Stimulated activated naive CD8-positive, alpha-beta T cell treated with anti-CD3 and anti-CD28 coated beads, Interleukin-15, Interleukin-2, amounts not matched to agents 100 ng/mL and 50 ng/mL, for 24 hours (primary cell): ENCODE data around the gene COL6A1.
"Not testable (repeated sequence)": the region's sequence is repeated elsewhere in the genome, so short reads cannot be mapped to it uniquely, and the experiment has no call there.

Experiments used
- H3K27ac Mint-ChIP-seq: one replicate; pipeline ENCODE4 v1.8.0; 2021; ENCODE audit warnings: mild to moderate bottlenecking, mixed read lengths
- H3K27me3 Mint-ChIP-seq: one replicate; pipeline ENCODE4 v1.8.0; 2021; ENCODE audit warnings: mixed read lengths
- H3K36me3 Mint-ChIP-seq: one replicate; pipeline ENCODE4 v1.8.0; 2021; ENCODE audit warnings: low read depth, mixed read lengths
- H3K4me1 Mint-ChIP-seq: one replicate; pipeline ENCODE4 v1.8.0; 2021; ENCODE audit warnings: low read depth, mixed read lengths
- H3K4me3 Mint-ChIP-seq: one replicate; pipeline ENCODE4 v1.8.0; 2021; ENCODE audit warnings: mild to moderate bottlenecking, mixed read lengths
- H3K9me3 Mint-ChIP-seq: one replicate; pipeline ENCODE4 v1.8.0; 2021; ENCODE audit warnings: mixed read lengths

COL6A1 gene

GRCh38 chr21:45954261-45954660 lies 27.3 kb upstream of the COL6A1 start:
- no peaks in the 10 kb centered on the region for H3K9me3 Mint-ChIP-seq
- no peak overlapping the region for H3K4me3 Mint-ChIP-seq
- no peaks in the 10 kb centered on the region for H3K36me3 Mint-ChIP-seq
- H3K27ac Mint-ChIP-seq, result no peak overlapping the region
- peaks cover 24% of the 10 kb centered on the region for H3K27me3 Mint-ChIP-seq
- H3K4me1 Mint-ChIP-seq, result no peaks in the 10 kb centered on the region

DNA sequence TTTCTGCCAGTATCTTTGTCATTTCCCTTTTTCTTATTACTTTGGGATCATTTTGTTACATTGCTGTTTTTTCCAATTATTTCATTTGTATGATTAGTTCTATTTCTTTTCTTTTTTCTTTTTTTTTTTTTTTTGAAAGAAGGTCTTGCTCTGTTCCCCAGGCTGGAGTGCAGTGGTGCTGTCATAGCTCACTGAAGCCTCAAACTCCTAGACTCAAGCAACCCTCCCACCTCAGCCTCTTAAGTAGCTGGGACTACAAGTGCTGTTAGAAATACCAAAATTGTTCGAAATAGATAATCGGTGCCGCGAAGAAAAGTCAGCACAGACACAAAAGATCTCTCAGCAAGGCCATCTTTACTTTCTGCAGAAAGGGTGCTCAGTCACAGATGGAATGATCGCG lies 26.6 kb upstream of the COL6A1 start:
- H3K36me3 Mint-ChIP-seq, result no peaks in the 10 kb centered on the region
- no peak overlapping the region for H3K27ac Mint-ChIP-seq
- H3K4me3 Mint-ChIP-seq, result no peak overlapping the region
- H3K27me3 Mint-ChIP-seq, result peaks cover 26% of the 10 kb centered on the region
- no peaks in the 10 kb centered on the region for H3K9me3 Mint-ChIP-seq
- no peaks in the 10 kb centered on the region for H3K4me1 Mint-ChIP-seq

- H3K27ac Mint-ChIP-seq, result no peak overlapping the region
- H3K27me3 Mint-ChIP-seq, result peaks cover 25% of the 10 kb centered on the region
- no peaks in the 10 kb centered on the region for H3K4me1 Mint-ChIP-seq
- H3K36me3 Mint-ChIP-seq, result no peaks in the 10 kb centered on the region
- H3K9me3 Mint-ChIP-seq, result peaks cover 11% of the 10 kb centered on the region
- no peak overlapping the region for H3K4me3 Mint-ChIP-seq
Observed at GRCh38 chr21:45957551-45957950, 24.0 kb upstream of the COL6A1 start.

- peaks cover 11% of the 10 kb centered on the region for H3K9me3 Mint-ChIP-seq
- no peaks in the 10 kb centered on the region for H3K4me1 Mint-ChIP-seq
- no peak overlapping the region for H3K4me3 Mint-ChIP-seq
- peaks cover 20% of the 10 kb centered on the region for H3K27me3 Mint-ChIP-seq
- no peaks in the 10 kb centered on the region for H3K36me3 Mint-ChIP-seq
- H3K27ac Mint-ChIP-seq, result no peak overlapping the region
Observed at GRCh38 chr21:45957981-45958600, 23.5 kb upstream of the COL6A1 start.

DNA sequence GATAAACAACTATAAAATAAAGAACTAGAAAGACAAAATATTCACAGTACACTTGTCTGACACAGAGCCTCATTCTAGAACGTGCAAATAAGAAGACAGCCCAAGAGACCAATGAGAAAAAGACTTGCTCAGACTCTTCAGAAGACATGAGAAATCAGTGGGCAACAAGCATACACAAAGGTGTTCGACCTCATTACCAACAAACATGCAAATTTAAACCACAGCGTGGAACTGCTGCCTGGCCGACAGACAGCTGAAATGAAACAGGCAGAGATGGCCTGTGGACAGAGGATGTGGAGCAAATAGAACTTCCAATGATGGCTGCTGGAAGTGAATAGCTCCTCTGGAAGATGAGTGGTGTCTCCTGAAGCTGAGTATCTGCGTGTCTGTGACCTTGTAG lies 22.4 kb upstream of the COL6A1 start:
- no peak overlapping the region for H3K27ac Mint-ChIP-seq
- no peaks in the 10 kb centered on the region for H3K4me1 Mint-ChIP-seq
- peaks cover 20% of the 10 kb centered on the region for H3K27me3 Mint-ChIP-seq
- no peak overlapping the region for H3K4me3 Mint-ChIP-seq
- peaks cover 16% of the 10 kb centered on the region for H3K9me3 Mint-ChIP-seq
- no peaks in the 10 kb centered on the region for H3K36me3 Mint-ChIP-seq

DNA sequence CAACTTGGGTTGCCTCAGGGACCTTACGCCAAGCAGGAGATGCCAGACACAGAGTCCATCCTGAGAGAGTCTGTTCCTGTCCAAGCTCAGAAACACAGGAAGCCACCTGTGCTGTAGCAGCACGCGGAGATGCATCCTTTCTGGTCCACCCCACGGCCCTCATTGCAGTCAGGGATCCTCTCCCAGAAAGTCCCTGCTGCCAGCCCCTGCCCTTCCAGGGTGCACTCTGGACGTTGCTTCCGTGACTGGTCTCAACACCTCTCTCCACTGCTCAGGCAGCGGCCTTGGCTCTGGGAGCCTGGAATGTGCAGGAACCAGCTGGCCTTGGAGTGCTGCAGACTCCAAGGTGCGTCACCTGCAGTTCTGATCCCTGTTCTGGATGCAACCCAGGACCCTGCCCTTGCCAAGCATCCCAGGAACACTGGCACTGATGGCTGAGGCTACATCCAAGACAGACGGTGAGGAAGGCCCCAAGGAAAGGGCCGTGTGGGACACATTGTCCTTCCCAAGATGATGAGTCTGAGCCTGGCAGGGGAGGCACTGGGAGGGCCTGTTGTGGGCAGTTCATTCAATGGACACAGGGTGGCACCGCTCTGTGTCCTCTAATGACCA lies 21.7 kb upstream of the COL6A1 start:
- Mint-ChIP-seq H3K27ac (no peak overlapping the region), H3K9me3 (peaks cover 18% of the 10 kb centered on the region), H3K4me1 (no peaks in the 10 kb centered on the region), H3K4me3 (no peak overlapping the region), H3K36me3 (no peaks in the 10 kb centered on the region), H3K27me3 (peaks cover 20% of the 10 kb centered on the region)

DNA sequence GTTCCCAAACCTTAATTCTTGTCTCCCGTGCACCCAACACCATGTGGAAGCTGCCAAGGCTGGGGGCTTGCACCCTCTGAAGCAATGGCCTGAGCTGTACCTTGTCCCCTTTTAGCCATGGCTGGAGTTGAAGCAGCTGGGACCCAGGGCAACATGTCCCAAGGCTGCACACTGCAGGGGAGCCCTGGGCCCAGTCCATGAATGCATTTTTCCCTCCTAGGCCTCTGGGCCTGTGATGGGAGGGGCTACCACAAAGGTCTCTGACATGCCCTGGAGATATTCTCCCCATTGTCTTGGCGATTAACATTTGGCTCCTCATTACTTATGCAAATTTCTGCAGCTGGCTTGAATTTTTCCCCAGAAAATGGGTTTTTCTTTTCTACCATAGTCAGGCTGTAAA lies 20.2 kb upstream of the COL6A1 start:
- H3K4me3 Mint-ChIP-seq, H3K27ac Mint-ChIP-seq, H3K4me1 Mint-ChIP-seq, H3K36me3 Mint-ChIP-seq: not testable (repeated sequence)
- Mint-ChIP-seq H3K9me3 (peaks cover 22% of the 10 kb centered on the region), H3K27me3 (peaks cover 15% of the 10 kb centered on the region)

- H3K36me3 Mint-ChIP-seq, result no peaks in the 10 kb centered on the region
- no peak overlapping the region for H3K27ac Mint-ChIP-seq
- no peaks in the 10 kb centered on the region for H3K4me1 Mint-ChIP-seq
- peaks cover 22% of the 10 kb centered on the region for H3K9me3 Mint-ChIP-seq
- H3K4me3 Mint-ChIP-seq, result no peak overlapping the region
- H3K27me3 Mint-ChIP-seq, result peaks cover 13% of the 10 kb centered on the region
Observed at GRCh38 chr21:45962531-45963231, 18.9 kb upstream of the COL6A1 start.

DNA sequence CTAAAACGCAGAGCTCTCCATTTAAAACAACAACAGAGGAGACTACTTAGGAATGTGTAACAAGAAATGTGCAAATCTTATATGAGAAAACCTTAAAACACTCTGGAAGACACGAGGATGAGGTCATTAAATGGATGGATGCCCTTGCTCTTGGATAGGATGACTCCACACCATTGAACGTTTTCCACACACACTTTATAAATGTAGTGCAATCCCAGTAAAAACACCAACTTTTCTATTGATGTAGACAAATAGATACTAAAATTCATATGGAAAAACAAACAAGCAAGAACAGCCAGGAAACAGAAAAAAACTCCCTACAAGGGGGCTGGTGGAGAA lies 18.4 kb upstream of the COL6A1 start:
- Mint-ChIP-seq H3K4me1 (no peaks in the 10 kb centered on the region), H3K9me3 (peaks cover 22% of the 10 kb centered on the region), H3K4me3 (no peak overlapping the region), H3K36me3 (no peaks in the 10 kb centered on the region), H3K27me3 (peaks cover 13% of the 10 kb centered on the region), H3K27ac (no peak overlapping the region)

DNA sequence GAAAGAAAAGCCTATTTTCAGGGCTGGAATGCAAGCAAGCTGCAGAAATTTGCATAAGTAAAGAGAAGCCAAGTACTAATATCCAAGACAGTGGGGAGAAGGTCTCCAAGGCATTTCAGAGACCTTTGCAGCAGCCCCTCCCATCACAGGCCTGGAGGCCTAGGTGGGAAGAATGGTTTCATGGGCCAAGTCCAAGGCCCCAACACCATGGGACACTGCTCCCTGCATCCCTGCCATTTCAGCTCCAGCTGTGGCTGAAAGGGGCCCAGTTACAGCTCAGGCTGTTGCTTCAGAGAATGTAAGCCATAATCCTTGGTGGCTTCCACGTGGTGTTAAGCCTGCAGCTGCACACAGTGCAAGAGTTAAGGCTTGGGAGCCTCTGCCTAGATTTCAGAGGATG lies 16.9 kb upstream of the COL6A1 start:
- H3K9me3 Mint-ChIP-seq, result peaks cover 22% of the 10 kb centered on the region

GRCh38 chr21:45965084-45965809 lies 16.3 kb upstream of the COL6A1 start:
- H3K27me3 Mint-ChIP-seq, result peaks cover 4% of the 10 kb centered on the region
- H3K36me3 Mint-ChIP-seq, result no peaks in the 10 kb centered on the region
- no peak overlapping the region for H3K27ac Mint-ChIP-seq
- no peaks in the 10 kb centered on the region for H3K4me1 Mint-ChIP-seq
- H3K4me3 Mint-ChIP-seq, result no peak overlapping the region
- H3K9me3 Mint-ChIP-seq, result peaks cover 22% of the 10 kb centered on the region

More for the DNA sequence above, 16.9 kb upstream of the COL6A1 start:
- Mint-ChIP-seq H3K27ac (no peak overlapping the region), H3K4me3 (no peak overlapping the region), H3K27me3 (peaks cover 4% of the 10 kb centered on the region), H3K4me1 (no peaks in the 10 kb centered on the region), H3K36me3 (no peaks in the 10 kb centered on the region)

GRCh38 chr21:45966791-45967394 lies 14.7 kb upstream of the COL6A1 start:
- Mint-ChIP-seq H3K4me1 (no peaks in the 10 kb centered on the region), H3K36me3 (no peaks in the 10 kb centered on the region), H3K27me3 (peaks cover 4% of the 10 kb centered on the region), H3K9me3 (peaks cover 15% of the 10 kb centered on the region), H3K27ac (no peak overlapping the region), H3K4me3 (no peak overlapping the region)

DNA sequence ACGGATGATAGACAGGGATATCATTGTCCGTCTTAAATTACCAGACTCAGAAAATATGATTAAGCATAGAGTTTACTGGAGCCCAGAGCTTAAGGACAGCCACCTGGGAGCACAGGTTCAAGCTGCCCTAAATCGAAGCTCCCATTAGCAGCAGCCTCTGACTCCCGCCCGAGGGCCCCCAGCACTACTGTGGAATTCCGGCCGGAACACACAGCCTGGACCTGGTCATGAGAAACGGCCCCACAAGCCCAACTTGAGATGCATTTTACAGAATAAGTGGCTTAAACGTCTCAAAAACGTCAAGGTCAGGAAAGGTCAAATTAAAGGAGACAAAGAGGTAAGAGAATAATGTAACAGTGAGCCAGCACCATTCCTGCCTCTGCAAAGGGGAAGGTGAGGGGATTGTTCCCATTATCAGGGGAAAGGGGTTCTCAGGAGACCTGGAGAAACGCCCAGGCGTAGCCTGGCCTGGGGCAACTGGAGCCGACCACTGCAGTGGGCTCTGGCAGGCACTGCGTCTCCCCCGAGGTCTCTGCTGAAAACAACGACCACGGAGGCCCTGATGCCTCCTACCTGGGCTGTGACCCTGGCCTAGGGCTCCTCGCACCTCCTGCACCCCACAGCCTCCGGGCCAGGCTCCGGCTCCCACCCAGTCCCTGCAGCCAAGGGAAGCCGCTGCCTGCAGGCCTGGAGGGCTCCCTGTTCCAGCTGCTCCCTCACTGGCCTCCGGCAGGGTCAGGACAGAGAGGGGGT lies 11.5 kb upstream of the COL6A1 start:
- H3K27me3 Mint-ChIP-seq, result peaks cover 4% of the 10 kb centered on the region
- no peaks in the 10 kb centered on the region for H3K36me3 Mint-ChIP-seq
- H3K4me1 Mint-ChIP-seq, result peaks cover 16% of the 10 kb centered on the region
- H3K4me3 Mint-ChIP-seq, result no peak overlapping the region
- no peak overlapping the region for H3K27ac Mint-ChIP-seq
- peaks cover 3% of the 10 kb centered on the region for H3K9me3 Mint-ChIP-seq
